Hepatocyte (in vitro differentiated cells): ENCODE results near the gene OR56A4. TPM values are rescaled to one million over a fixed set of nuclear protein-coding genes. Genes with fewer than 3 reads are reported as not detected.

ENCODE experiments used
- DNase-seq: peaks from one replicate; pipeline ENCODE4 v3.0.0-alpha.2; 2016; ENCODE audit warnings: low spot score
- H2AFZ ChIP-seq: fragments of 200-600 bp; sonication (generic); 2 replicates; pipeline ENCODE4 v1.6.0; 2016; ENCODE audit warnings: antibody characterized with exemption, mild to moderate bottlenecking
- H3K27ac ChIP-seq: fragments of 200-600 bp; sonication (generic); 2 replicates; pipeline ENCODE4 v1.5.1; 2016; ENCODE audit warnings: mild to moderate bottlenecking
- H3K27me3 ChIP-seq: fragments of 200-600 bp; sonication (generic); 2 replicates; pipeline ENCODE4 v1.6.1; 2016
- H3K36me3 ChIP-seq: fragments of 200-600 bp; sonication (generic); replicated peaks from 2 replicates; pipeline ENCODE4 v1.5.1; 2016; ENCODE audit warnings: low read depth; ENCODE audit not compliant: insufficient read depth
- H3K4me1 ChIP-seq: fragments of 200-600 bp; sonication (generic); 2 replicates; pipeline ENCODE4 v1.5.1; 2016; ENCODE audit warnings: mild to moderate bottlenecking, moderate library complexity; ENCODE audit not compliant: insufficient read depth
- H3K4me2 ChIP-seq: fragments of 200-600 bp; sonication (generic); 2 replicates; pipeline ENCODE4 v1.6.0; 2016
- H3K4me3 ChIP-seq: fragments of 200-600 bp; sonication (generic); 2 replicates; pipeline ENCODE4 v1.5.1; 2016; ENCODE audit warnings: mild to moderate bottlenecking
- H3K79me2 ChIP-seq: fragments of 200-600 bp; sonication (generic); 2 replicates; pipeline ENCODE4 v1.6.0; 2017; ENCODE audit warnings: mild to moderate bottlenecking
- H3K9me2 ChIP-seq: fragments of 200-600 bp; sonication (generic); replicated peaks from 2 replicates; pipeline ENCODE4 v1.6.0; 2017; ENCODE audit warnings: mild to moderate bottlenecking; ENCODE audit not compliant: insufficient read depth
- H3K9me3 ChIP-seq: fragments of 200-600 bp; sonication (generic); 2 replicates; pipeline ENCODE4 v1.5.1; 2016; ENCODE audit warnings: low read depth, mild to moderate bottlenecking
- H4K20me1 ChIP-seq: fragments of 200-600 bp; sonication (generic); 2 replicates; pipeline ENCODE4 v1.6.0; 2016; ENCODE audit warnings: mild to moderate bottlenecking; ENCODE audit not compliant: insufficient read depth, poor library complexity, severe bottlenecking
- EZH2 ChIP-seq: fragments of 200-600 bp; sonication (generic); IDR thresholded peaks from 2 replicates; pipeline ENCODE4 v1.6.1; 2016; ENCODE audit warnings: antibody characterized with exemption, mild to moderate bottlenecking, borderline replicate concordance
- EZH2phosphoT487 ChIP-seq: fragments of 200-600 bp; sonication (generic); IDR thresholded peaks from one replicate; pipeline ENCODE4 v1.6.1; 2018; ENCODE audit warnings: antibody characterized with exemption, mild to moderate bottlenecking, low read depth, moderate library complexity; ENCODE audit not compliant: unreplicated experiment, severe bottlenecking
- WGBS: methylation state at CpG from one replicate; pipeline ENCODE4 v1.1.6; 2016; ENCODE audit warnings: low lambda C conversion rate; ENCODE audit errors: missing lambda C conversion rate; 5-methylcytosine and 5-hydroxymethylcytosine counted together
- polyA plus RNA-seq: library from polyadenylated mRNA; unstranded; fragments of >200 nt; fragmentation: Nextera tagmentation; extraction: Ambion mirVana; gene quantifications from 2 replicates; pipeline ENCODE4 v1.2.1, GENCODE V29; 2016
- total RNA-seq: library from RNA; depleted of rRNA; stranded (reverse); fragments of >200 nt; gene quantifications from 2 replicates; pipeline ENCODE4 v1.2.3, GENCODE V29; 2014
- TF ChIP-seq, protein P1 (sequence below): fragments of 200-600 bp; sonication (generic); IDR thresholded peaks from 2 replicates; pipeline ENCODE4 v1.5.1; 2016; ENCODE audit warnings: antibody characterized with exemption, mild to moderate bottlenecking; ENCODE audit not compliant: poor library complexity

OR56A4 gene
- total and polyA plus RNA-seq, 2 experiments from 2014 or later, result not detected

DNA sequence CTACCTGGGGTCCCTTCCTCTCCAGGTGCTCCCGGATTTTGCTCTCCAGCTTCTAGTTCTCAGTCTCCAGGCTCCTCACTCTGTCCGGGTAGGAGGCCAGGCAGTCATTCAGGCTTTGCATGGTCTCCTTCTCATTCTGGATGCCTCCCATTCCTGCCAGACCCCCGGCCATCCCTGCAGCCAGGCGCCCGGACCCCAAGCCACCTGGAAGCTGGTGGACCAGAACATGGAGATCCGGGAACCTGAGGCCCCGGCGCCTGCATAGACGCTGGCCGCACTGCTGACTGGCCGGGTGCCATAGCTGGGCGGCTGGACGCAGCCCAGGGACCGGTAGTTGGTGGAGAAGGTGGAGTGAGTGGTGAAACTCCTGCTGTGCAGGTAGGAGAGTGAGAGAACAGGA, 12.0 kb downstream of the OR56A4 start:
- no peak for DNase-seq
- Histone ChIP-seq H3K4me3 (no peak overlapping the region), H3K9me3 (no peaks in the 10 kb centered on the region), H2AFZ (no peak overlapping the region), H3K27me3 (peaks cover 11% of the 10 kb centered on the region), H4K20me1 (no peaks in the 10 kb centered on the region), H3K9me2 (no peaks in the 10 kb centered on the region), H3K27ac (no peak overlapping the region), H3K36me3 (no peaks in the 10 kb centered on the region), H3K4me2 (no peak overlapping the region), H3K79me2 (no peaks in the 10 kb centered on the region), H3K4me1 (no peaks in the 10 kb centered on the region)
- TF ChIP-seq, protein P1, sequence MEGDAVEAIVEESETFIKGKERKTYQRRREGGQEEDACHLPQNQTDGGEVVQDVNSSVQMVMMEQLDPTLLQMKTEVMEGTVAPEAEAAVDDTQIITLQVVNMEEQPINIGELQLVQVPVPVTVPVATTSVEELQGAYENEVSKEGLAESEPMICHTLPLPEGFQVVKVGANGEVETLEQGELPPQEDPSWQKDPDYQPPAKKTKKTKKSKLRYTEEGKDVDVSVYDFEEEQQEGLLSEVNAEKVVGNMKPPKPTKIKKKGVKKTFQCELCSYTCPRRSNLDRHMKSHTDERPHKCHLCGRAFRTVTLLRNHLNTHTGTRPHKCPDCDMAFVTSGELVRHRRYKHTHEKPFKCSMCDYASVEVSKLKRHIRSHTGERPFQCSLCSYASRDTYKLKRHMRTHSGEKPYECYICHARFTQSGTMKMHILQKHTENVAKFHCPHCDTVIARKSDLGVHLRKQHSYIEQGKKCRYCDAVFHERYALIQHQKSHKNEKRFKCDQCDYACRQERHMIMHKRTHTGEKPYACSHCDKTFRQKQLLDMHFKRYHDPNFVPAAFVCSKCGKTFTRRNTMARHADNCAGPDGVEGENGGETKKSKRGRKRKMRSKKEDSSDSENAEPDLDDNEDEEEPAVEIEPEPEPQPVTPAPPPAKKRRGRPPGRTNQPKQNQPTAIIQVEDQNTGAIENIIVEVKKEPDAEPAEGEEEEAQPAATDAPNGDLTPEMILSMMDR, result no peak
- TF ChIP-seq EZH2 (no peak), EZH2phosphoT487 (no peak)
- 87% methylated on average over 14 of the region's 14 CpGs for WGBS

GRCh38 chr11:5992604-5993251, 14.0 kb downstream of the OR56A4 start:
- TF ChIP-seq, protein P1, result peak; percentile 52
- no peak for TF ChIP-seq EZH2
- TF ChIP-seq EZH2phosphoT487, result no peak
- no peaks in the 10 kb centered on the region for H3K36me3 ChIP-seq
- peak; percentile 37 for DNase-seq
- no peak overlapping the region for H3K4me3 ChIP-seq
- 51% methylated on average over 3 of the region's 3 CpGs for WGBS
- no peak overlapping the region for H2AFZ ChIP-seq
- H3K79me2 ChIP-seq, result no peaks in the 10 kb centered on the region
- H3K4me1 ChIP-seq, result no peaks in the 10 kb centered on the region
- H4K20me1 ChIP-seq, result no peaks in the 10 kb centered on the region
- no peaks in the 10 kb centered on the region for H3K9me2 ChIP-seq
- H3K4me2 ChIP-seq, result no peak overlapping the region
- H3K9me3 ChIP-seq, result no peaks in the 10 kb centered on the region
- no peak overlapping the region for H3K27ac ChIP-seq
- H3K27me3 ChIP-seq, result peaks cover 11% of the 10 kb centered on the region

GRCh38 chr11:5992150-5992549, 14.6 kb downstream of the OR56A4 start:
- H3K27me3 ChIP-seq, result peaks cover 11% of the 10 kb centered on the region
- no peaks in the 10 kb centered on the region for H3K4me1 ChIP-seq
- no peak overlapping the region for H3K4me2 ChIP-seq
- H3K4me3 ChIP-seq, result no peak overlapping the region
- no peaks in the 10 kb centered on the region for H3K9me2 ChIP-seq
- no peaks in the 10 kb centered on the region for H3K9me3 ChIP-seq
- H3K79me2 ChIP-seq, result no peaks in the 10 kb centered on the region
- no peak overlapping the region for H2AFZ ChIP-seq
- TF ChIP-seq EZH2, result no peak
- TF ChIP-seq, protein P1, result no peak
- no peak for TF ChIP-seq EZH2phosphoT487
- whole genome bisulfite sequencing, result 85% methylated on average over 3 of the region's 3 CpGs
- no peaks in the 10 kb centered on the region for H4K20me1 ChIP-seq
- H3K27ac ChIP-seq, result no peak overlapping the region
- DNase-seq, result no peak
- H3K36me3 ChIP-seq, result no peaks in the 10 kb centered on the region
